ENCODE measurements around the gene PLXNA1.

The PLXNA1 gene

DNA sequence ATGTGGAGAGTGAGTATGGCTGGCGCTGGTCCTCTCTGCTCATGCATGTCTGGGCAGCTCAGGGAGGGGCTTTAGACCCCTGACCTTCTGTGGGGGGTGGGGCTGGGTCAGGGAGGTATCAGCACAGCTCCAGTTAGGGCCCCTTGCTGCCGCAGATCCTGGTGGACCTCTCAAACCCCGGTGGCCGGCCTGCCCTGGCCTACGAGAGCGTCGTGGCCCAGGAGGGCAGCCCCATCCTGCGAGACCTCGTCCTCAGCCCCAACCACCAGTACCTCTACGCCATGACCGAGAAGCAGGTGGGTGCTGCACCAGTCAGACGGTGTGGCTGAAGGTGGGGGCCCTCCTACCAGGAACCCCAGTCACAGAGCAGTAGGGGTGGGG, 20.2 kb downstream of the PLXNA1 start:
- no peak for DNase-seq

DNA sequence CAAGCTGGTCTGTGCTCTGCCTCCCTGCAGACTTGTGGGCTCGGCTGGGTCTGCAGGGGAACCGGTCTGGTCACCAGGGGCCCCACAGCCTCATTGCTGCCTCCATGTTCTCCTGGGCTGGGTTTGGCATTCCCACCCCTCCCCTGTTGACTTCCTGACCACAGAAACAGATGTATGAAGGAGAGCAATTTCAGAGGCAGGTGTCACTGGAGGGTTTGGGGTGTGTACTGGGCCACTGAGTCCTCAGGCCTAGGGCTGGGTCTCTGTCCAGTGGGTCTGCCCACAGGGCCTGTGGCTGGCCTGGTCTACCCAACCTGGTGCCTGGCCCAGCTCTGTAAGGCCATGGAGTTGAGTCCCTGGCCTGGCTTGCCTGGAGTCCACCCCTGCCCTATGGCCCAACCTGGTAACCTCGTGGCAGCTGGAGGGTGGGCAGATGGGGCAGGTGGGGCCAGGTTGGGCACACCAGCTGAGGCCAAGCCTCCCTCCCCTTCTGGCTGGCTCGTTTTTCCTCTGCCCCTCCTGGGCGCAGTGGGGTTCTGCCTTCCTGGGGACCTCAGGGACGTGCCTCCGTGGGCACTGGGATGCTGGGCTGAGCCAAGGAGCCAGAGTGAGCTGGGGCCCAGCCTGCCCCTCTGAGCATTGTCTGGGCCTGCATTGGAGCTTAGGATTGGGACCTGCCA, 20.8 kb downstream of the PLXNA1 start:
- peak in 1 of 2 experiments; percentile 49 for DNase-seq

DNA sequence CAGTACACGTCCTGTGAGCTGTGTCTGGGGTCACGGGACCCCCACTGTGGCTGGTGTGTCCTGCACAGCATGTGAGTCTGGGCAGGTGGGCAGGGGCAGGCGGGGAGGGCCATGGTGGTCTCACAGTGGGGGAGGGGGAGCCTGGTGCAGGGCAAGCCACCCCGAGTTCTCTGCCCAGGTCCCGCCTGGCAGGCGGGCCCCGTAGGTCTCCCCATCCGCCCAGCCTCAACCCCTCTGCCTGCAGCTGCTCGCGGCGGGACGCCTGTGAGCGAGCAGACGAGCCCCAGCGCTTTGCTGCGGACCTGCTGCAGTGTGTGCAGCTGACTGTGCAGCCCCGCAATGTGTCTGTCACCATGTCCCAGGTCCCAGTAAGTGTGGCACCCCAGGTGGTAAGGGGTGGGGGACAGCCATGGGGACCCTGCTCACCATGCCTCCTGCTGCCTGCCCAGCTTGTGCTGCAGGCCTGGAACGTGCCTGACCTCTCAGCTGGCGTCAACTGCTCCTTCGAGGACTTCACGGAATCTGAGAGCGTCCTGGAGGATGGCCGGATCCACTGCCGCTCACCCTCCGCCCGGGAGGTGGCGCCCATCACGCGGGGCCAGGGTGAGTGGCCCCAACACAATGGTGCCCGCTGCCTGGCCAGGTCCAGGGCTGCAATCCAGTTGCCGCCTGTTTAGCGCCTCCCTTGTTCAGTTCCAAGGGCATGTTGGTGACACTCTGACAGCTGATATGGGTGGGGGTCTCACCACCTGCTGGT, 21.9 kb downstream of the PLXNA1 start:
- no peak for DNase-seq

DNA sequence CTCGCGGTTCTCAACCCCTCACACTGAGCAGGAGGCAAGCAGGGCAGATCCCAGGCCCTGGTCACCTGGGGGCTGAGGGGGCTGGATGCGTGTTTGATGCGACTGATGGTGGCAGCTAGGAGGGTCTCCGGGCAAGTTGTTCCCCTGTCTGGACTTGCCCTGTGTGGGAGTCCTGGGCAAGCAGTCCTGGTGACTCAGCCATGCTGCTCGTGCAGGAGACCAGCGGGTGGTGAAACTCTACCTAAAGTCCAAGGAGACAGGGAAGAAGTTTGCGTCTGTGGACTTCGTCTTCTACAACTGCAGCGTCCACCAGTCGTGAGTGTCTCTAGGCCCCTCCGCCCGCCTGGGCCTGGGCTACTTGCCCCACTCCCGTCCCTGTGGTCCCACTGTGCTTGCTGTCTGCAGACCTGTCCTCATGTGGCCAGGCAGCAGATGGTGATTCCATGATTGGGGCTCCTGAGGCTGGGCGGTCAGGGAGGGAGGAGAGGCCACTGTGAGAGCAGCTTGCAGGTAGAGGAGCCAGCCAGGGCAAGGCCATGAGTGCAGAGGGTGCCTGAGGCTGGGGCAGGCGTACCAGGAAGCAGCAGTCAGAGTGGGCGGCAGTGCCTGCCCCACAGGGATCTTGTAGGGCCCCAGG, 23.1 kb downstream of the PLXNA1 start:
- DNase-seq = no peak

DNA sequence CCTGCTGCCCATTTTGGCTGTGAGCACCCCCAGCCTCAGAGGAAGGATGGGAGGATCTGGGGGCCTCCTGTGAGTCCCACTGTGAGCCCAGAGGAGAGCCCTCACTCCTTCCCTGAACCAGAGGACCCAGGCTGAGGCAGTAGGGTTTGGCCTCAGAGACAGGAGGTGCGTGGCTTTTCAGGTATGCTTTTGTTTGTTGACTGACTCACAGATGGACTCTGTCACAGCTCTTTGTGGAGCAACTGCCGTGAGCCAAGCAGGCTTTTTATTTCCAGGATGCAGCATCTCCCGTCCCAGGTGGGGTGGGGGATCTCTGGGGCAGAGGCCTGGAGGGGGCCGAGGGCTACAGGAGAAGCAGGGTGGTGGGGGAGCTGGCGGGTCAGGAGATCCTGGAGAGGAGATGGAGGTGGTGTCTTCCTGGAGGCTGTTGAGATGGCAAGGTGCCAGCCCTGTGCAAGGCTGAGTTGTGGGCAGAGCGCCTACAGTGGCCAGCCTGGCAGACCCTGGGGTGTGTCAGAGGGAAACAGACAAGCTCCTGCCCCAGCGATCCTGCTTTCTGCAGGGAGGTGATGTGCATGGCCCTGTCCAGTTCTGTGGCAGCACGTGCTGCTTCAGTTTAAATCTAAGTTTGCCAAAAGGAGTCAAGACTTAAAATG, 24.0 kb downstream of the PLXNA1 start:
- DNase-seq = no peak

DNA sequence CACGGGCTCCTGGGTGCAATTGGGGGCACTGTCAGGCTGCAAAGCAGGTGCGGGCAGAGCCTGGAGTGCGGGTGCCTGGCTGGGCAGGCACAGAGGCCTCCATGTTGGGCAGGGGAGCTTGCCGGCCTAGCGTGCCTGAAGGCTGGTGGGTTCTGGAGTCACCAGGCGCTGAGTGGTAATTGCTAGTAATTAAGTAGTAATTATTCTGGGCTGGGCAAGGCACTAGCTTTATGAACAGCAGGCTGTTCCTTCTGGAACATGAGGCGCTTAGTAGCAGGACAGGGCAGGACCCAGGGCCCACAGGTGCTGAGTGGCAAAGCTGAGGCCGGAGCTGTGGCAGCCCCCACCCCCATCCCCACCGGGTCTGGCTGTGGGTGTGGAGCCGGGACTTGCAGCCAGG, 25.3 kb downstream of the PLXNA1 start:
- no peak for DNase-seq

DNA sequence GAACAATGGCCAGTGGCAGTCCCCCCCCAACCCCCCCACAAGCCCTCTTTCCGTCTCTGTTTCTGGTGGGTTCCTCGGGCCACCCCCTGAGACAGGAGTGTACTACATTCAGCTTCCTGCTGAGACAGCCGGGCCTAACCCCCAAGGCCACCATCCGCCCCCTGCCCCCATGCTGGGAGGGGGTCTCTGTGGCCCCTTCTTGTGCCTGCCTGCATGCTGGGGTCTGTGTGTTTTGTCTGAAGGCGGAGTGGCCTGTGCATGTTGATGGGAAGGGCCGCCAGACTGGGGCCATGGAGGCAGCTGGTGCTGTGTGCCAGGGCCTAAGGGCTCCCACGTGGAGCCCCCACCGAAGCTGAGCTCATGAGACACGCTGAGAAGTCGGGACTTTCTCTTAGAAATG, 26.6 kb downstream of the PLXNA1 start:
- DNase-seq = no peak

DNA sequence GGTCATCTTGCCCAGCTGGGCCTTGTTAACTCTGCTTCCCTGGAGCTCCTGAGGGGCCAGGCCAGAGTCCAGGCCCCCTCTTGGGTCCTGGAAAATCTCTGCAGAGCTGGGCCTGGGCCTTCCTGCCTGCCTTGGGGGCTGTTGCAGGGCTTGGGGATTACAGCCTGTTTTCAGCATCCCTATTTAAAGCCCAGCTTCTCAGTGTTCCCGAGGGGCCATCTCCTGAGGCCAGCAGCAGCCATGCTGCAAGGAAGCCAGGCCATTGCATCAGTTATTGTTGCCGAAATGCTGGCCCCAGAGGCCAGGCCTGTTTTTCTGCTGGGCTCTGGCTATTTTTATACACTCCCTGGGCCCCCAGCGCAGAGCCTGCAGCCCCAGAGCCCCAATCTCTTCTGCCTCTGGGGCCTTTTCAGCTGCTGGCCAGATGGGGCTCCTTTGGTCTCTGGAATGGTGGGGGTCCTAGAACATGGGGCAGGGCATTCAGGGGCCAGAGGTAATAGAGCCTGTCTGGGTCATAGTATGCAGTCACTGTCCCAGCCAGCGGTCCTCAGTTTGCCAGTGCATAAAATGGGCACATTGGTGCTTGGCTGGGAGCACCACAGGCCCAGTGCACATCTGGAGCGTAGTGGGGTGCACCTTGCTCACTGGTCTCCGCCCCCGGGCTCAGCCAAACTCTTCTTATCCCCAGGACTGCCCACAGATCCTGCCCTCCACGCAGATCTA, 28.5 kb downstream of the PLXNA1 start:
- DNase-seq = peak in 1 of 2 experiments; percentile 20

DNA sequence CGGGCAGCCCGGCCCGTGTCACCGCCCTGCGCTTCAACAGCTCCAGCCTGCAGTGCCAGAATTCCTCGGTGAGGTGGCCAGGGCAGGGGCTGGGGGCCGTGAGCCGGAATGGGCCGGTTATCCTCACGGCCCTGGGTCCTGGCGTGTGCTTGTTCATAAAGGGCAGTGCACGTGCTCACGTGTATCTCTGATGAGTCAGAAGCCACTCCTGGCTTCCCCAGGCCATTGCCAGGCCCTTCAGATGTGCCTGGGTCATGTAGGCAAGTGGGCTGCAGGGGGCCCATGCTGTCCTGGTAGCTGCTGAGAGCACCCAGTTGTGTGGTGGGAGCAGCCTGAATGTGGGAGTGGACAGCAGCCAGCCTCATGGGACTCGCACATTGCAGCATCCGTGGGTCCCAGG, 29.2 kb downstream of the PLXNA1 start:
- no peak for DNase-seq

DNA sequence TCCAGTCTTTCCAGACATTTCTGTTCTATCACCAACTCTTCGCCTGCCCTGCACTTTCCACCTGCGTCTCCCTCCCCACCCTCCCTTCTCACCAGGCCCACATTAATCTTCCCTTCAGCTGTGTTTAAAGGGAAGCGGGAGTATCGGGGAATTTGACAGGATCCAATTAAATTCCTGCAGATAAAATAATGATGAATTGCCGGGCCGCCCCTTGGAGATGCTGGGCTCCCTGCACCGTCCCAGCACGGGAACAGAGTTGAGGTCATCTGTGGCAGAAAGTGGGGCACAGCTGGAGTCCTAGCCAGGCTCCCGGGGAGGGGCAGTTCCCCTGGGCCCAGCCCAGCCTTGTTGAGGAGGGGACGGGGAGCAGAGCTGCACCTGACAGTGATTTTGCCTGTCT, 30.3 kb downstream of the PLXNA1 start:
- no peak for DNase-seq

DNA sequence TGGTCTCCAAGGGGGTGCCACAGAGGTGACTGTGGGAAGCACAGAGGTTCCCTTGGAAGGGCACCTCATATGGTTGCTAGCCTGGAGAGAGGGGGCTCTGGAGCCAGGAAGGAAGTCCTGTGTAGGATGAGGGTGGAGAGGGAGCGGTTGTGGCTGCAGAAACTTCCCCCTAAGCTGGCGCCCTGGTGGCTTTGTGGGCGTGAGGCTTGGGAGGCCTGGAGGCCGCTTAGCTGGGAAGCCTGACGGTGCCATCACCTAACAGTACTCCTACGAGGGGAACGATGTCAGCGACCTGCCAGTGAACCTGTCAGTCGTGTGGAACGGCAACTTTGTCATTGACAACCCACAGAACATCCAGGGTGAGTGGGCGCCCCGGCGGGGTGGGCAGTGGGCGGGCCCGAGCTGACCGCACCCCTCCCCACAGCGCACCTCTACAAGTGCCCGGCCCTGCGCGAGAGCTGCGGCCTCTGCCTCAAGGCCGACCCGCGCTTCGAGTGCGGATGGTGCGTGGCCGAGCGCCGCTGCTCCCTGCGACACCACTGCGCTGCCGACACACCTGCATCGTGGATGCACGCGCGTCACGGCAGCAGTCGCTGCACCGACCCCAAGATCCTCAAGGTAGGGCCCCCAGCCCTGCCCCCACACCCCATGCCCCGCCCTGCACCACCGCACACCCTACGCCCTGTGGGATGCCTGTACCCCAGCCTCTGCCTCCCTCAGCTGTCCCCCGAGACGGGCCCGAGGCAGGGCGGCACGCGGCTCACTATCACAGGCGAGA, 31.0 kb downstream of the PLXNA1 start:
- no peak for DNase-seq

DNA sequence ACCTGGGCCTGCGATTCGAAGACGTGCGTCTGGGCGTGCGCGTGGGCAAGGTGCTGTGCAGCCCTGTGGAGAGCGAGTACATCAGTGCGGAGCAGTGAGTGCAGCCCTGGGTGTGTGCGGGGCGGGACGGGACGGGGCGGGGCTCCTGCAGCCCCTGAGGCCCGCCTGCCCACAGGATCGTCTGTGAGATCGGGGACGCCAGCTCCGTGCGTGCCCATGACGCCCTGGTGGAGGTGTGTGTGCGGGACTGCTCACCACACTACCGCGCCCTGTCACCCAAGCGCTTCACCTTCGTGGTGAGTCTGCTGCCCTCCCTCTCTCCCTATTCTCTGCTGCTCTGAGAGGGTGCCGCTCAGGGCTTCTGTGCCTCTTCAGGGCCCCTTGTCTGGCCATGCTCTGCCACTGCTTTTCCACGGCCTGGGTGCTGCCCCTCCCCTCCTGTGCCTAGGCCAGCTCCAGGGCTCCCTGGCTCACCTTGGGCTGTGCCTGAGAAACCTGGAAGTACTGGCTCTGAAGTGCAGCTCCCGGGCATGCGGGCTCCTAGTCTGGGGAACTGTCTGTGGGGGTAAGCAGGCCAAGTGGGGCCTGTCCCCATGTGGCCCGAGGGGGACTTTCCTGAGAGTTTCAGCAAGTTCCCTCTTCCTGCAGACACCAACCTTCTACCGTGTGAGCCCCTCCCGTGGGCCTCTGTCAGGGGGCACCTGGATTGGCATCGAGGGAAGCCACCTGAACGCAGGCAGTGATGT, 31.8 kb downstream of the PLXNA1 start:
- DNase-seq = no peak

DNA sequence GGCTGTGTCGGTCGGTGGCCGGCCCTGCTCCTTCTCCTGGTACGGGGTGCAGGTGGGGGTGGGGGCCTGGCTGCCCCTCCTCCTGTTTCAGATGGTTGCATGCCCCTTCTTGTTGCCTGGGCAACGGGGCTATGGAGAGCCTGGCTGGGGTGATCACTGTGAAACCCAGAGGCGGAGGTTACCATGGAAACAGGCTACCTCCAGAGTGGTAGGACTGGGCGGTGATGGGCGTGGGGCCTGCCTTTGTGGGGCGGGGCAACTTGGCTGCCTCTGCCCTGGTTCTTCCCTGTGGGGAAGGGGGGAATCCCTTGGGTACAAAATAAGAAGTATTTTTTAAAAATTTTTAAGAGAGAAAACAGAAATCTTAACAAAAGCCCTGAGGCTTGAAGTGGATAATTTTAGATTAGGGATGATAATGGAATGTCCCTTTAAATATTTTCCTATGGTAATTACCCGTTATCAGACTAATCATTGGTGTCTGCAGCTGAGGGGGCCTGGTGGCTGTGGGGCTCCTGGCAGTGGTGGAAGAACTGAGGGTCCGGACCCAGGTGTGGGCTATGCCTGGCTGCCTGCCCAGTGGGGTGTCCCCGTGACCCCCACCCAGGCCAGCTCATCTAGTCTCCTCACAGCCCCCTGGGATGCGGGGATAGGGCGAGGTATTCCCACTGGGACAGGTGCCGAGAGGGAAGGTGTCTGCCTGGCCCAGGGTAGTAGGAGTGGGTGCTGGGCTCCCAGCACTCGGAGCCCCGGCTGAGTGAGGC, 32.5 kb downstream of the PLXNA1 start:
- DNase-seq = peak; percentile 25 to 61

DNA sequence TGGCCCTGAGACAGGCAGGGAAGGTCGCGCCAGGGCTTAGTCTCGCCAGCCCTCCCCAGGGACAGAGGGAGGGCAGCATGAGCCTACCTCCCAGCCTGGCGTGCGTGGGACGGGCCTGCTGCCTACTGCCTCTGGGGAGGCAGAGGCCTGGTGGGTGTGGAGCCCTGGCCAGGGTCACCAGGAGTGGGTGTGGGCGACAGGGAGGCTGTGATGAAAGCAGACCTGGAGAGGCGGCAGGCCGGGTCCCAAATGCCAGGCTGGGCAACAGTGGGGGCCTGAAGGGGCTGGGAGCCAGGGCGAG, 33.1 kb downstream of the PLXNA1 start:
- no peak for DNase-seq

DNA sequence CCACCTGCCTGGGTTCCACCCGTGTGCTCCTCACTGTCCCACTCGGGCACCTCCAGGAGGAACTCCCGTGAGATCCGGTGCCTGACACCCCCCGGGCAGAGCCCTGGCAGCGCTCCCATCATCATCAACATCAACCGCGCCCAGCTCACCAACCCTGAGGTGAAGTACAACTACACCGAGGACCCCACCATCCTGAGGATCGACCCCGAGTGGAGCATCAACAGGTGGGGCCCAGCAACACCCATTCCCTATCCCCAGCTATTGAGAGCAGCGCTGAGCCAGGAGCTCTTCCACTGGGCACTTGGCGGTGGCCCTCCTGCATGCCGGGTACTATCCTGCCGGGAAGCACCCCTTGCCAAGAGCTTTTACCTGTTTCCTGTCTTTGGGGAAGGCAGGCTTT, 33.5 kb downstream of the PLXNA1 start:
- DNase-seq = no peak

DNA sequence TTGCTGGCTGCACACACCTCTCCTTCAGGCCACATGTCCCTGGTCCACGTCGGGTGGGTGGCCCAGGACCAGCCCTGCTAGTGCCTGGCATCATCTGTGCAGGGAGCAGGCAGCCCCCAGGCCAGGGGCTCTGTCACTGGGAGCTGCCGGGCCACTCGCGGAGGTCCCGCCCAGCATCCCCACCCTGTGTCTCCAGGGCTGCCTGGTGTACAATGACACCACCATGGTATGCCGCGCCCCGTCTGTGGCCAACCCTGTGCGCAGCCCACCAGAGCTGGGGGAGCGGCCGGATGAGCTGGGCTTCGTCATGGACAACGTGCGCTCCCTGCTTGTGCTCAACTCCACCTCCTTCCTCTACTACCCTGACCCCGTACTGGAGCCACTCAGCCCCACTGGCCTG, 34.3 kb downstream of the PLXNA1 start:
- DNase-seq = no peak

DNA sequence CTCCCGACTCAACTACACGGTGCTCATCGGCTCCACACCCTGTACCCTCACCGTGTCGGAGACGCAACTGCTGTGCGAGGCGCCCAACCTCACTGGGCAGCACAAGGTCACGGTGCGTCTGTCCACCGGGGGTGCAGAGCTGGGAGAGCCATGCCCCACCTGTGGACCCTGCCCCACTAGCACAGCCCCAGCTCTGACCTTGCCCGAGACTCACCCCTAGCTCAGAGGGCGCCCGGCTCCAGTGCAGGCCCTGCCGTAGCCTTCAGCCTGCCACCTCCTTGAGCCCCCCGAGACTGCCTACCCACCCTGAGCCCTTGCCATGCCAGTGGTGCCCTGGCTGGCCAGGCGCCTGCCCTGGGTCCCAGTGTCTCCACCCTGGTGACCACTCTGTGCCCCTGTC, 34.9 kb downstream of the PLXNA1 start:
- DNase-seq = no peak

DNA sequence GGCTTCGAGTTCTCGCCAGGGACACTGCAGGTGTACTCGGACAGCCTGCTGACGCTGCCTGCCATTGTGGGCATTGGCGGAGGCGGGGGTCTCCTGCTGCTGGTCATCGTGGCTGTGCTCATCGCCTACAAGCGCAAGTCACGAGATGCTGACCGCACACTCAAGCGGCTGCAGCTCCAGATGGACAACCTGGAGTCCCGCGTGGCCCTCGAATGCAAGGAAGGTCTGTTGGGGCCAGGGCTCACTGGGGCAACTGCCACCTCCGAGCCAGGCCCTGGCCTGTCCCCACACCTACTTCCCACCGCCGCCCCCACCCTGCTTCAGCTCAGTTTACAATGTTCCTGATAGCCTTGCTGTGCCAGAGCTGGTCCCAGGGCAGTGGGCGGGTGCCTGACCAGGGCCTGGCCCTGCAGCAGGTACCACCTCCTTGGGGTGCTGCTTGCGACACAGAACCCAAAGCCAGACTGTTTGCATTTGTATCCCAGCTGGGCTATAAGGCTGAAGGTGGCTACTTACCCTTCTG, 35.5 kb downstream of the PLXNA1 start:
- DNase-seq = no peak

DNA sequence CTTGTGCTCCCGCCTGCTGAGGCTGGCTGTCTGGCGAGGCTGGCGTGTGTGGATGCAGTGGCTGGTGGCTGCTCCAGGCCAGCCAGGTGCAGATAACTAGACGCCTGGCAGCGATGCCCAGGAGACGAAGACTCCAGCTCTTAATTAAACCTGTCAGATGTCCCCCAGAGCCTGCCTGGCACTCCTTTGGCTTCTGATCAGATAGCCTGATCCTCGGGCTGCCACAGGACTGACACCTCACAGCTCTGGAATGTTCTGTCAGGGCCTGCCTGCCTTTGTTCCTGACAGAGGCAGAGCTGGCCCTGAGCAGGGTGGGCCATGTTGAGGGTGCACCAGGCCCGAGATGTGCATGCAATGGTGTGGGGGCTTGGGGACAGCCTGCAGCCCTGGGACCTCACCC, 36.5 kb downstream of the PLXNA1 start:
- no peak for DNase-seq

DNA sequence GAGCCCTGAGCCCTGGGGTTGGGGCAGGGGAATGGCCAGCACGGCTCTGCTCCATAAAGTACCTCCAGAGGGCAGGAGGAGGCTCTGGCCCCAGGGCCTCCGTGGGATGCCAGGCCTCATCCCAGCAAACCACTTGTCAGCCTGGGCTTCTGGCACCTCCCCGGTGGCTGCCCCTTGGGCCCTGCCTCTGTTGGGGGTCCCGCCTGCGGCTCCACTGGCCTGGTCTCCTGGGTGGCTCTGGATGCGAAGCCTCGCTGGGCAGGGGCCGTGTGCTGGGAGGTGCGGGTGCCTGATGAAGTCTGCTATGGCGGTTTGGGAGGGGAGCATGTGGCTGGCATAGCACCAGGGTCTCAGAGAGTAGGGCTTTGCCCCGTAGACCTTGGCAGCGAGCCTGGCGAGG, 37.6 kb downstream of the PLXNA1 start:
- DNase-seq = no peak

DNA sequence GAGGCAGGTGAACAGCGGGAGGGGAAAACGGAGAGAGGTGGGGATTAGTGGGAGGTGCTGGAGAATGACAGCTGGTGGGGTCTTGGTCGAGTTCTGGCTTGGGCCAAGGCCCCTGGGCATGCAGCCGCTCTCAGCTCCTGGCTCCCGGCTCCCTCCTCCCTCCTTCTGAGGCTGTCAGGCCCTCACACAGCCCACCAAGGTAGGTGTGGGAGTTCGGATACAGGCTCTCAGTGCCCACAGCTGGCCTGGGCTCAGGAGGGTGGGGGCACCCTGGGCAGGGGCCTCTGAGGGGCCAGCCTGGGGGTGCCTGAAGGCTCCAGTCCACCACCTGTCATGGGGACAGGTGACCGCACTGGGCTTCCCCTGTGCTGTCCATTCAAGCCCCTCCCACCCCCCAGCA, 39.9 kb downstream of the PLXNA1 start:
- no peak for DNase-seq

Measured in NCI-H524 (cell line).